ENCODE results near the gene KLHL7. TPM values are rescaled to one million over a fixed set of nuclear protein-coding genes. Genes with fewer than 3 reads are reported as not detected.

Gene KLHL7
- total RNA-seq, 1 donor from 2014 or later, result 38.7 TPM

DNA sequence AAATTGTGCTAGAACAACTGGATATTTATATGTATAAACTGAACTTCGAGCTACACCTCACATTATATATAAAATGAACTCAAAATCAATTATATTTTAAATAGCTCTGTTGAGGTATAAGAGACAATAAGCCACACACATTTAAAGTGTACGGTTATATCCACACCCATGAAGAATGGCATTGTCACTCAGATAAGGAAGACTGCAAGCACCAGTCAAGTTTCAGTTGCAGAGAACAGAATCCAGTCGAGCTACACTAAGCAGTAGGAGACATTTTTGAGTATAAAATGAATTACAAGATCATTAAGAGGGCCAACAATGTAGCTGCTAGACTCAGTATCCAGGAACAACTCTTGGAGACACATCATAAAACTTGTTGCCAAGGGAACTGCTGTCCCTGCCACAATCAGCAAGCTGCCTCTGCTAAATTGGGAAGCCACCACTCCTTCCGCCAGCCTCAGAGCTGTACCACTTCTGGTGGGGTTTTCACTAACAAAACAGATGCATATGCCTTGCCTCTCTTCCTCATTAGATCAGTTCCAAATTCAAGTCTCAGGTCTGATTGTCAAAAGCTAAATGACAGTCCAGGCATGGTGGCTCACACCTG lies 121.4 kb downstream of the KLHL7 start:
- Mint-ChIP-seq H3K4me3 (ENCODE audit: unreplicated experiment) (no peak overlapping the region), H3K9me3 (ENCODE audit: unreplicated experiment) (no peaks in the 10 kb centered on the region), H3K27ac (ENCODE audit: unreplicated experiment) (no peak overlapping the region), H3K4me1 (ENCODE audit: low read depth, unreplicated experiment) (no peaks in the 10 kb centered on the region), H3K27me3 (ENCODE audit: low read depth, unreplicated experiment) (no peaks in the 10 kb centered on the region), H3K36me3 (ENCODE audit: low read depth, unreplicated experiment) (no peaks in the 10 kb centered on the region)
- H4K20me1 ChIP-seq (ENCODE audit: insufficient read depth, low read length), result no peaks in the 10 kb centered on the region
- TF ChIP-seq CTCF (IDR thresholded peaks at IDR 0.05; ENCODE audit: insufficient read depth, low read depth, low read length), result no peak
- TF ChIP-seq EZH2 (IDR thresholded peaks at IDR 0.05; ENCODE audit: insufficient read depth, low read length), result no peak
- H3K79me2 ChIP-seq (ENCODE audit: insufficient read depth, low read length), result no peaks in the 10 kb centered on the region
- H3K9ac ChIP-seq (ENCODE audit: low read length), result no peak overlapping the region
- FAIRE-seq (no peak), DNase-seq (ENCODE audit: low read depth) (no peak)
- no peak overlapping the region for H2AFZ ChIP-seq (ENCODE audit: low read depth, low read length)
- no peak overlapping the region for H3K4me3 ChIP-seq (ENCODE audit: insufficient read depth, low read depth, low read length)
- no peaks in the 10 kb centered on the region for H3K27me3 ChIP-seq (ENCODE audit: insufficient read depth, low read length)
- no peak overlapping the region for H3K27ac ChIP-seq (ENCODE audit: low read depth, low read length)
- no peak overlapping the region for H3K4me2 ChIP-seq (ENCODE audit: low read length)
- no peaks in the 10 kb centered on the region for H3K4me1 ChIP-seq (ENCODE audit: insufficient read depth, low read length)
- no peaks in the 10 kb centered on the region for H3K36me3 ChIP-seq (ENCODE audit: insufficient read depth, low read length)
- peaks cover 4% of the 10 kb centered on the region for H3K9me3 ChIP-seq (ENCODE audit: insufficient read depth, low read depth, low read length)

Other genes with a start within 250 kb of the KLHL7 start
- 78.5 and 79.8 TPM in 2 replicates for gene HYCC1, start 91.7 kb upstream of the KLHL7 start, total RNA-seq
- gene NUP42, start 76.3 kb downstream of the KLHL7 start, total RNA-seq, result 36.9 and 37.0 TPM in 2 replicates
- gene GPNMB, start 141.0 kb downstream of the KLHL7 start, total RNA-seq, result 0.82 and 0.91 TPM in 2 replicates
- gene MALSU1, start 193.6 kb downstream of the KLHL7 start, total RNA-seq, result 55.9 and 62.3 TPM in 2 replicates

Measured in astrocyte (in vitro differentiated cells and primary cell).